ENCODE measurements around the gene CORO2A. TPM values are rescaled to one million over a fixed set of nuclear protein-coding genes. Genes with fewer than 3 reads are reported as not detected.

Gene CORO2A
- total RNA-seq, 1 experiment from 2014 or later: 19.8 TPM

Small RNAs within 50 kb of the gene (microRNA-seq; reads per million reads assigned to microRNA genes)
- gene MIR6854 (ENCODE audit: borderline number of aligned reads, borderline replicate concordance): not detected

Other genes starting within 250 kb of the CORO2A start
- gene ANP32B, start 209.3 kb downstream of the CORO2A start, total RNA-seq (2021): 280 and 284 TPM in 2 replicates
- gene NANS, start 135.9 kb downstream of the CORO2A start, total RNA-seq (2021): 74.6 and 84.9 TPM in 2 replicates
- 18.1 and 20.2 TPM in 2 replicates for gene TRIM14, start 73.4 kb downstream of the CORO2A start, total RNA-seq (2021)
- gene TBC1D2, start 63.0 kb upstream of the CORO2A start, total RNA-seq (2021): 42.9 and 44.7 TPM in 2 replicates